GM18867 (cell line): ENCODE data around the gene SVOP.

Source experiments
- ATAC-seq: cut with Tn5 transposase; IDR thresholded peaks from one replicate; pipeline ENCODE4 v1.9.1; 2021; ENCODE audit warnings: mild to moderate bottlenecking, moderate library complexity; ENCODE audit not compliant: unreplicated experiment

Gene SVOP

GRCh38 chr12:108980831-108981618 is 39.8 kb downstream of the SVOP start:
- no peak for ATAC-seq

DNA sequence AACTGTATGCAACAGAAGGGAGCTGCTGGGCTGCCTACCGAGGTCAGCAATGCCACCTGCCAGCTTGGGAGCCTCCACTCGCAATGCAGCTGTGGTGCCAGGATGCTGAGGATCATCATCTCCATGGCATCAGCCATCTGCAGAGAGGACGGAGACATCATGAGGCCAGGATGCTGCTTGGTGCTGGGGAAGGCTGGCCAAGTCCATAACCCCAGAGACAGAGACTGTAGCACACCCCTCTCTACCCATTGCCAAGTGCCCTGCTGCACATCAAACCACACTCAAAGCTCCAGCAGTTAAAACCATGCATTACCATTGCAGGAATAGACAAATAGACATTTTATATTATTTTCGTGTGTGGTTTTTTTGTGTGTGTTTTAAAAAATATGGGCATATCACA is 43.5 kb downstream of the SVOP start:
- ATAC-seq, result no peak

DNA sequence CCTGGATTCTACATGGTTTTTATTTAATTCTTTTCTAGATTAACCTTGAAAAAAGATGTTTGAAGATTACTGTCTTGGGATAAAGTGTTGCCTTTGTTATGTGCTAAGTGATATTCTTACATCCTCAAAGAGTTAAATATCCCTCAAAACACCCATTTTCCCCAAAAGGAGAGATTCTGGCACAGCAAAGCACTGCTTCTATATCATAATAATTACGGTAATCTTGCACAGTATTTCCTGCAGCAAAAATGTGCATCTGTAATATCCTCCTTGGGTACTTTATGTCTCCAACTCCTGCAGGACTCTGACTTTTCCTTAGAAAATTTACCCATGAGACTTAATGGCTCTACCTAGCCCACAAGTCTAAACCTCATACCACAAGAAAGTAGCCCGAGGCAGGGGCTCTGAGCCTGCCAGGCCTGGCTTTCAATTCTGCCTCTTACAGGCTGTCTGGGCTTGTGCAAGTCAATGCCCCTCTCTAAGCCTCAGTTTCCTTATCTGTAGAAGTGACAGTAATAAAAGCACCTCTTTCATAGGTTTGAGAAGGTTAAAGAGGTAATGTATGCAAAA is 45.8 kb downstream of the SVOP start:
- ATAC-seq, result no peak

DNA sequence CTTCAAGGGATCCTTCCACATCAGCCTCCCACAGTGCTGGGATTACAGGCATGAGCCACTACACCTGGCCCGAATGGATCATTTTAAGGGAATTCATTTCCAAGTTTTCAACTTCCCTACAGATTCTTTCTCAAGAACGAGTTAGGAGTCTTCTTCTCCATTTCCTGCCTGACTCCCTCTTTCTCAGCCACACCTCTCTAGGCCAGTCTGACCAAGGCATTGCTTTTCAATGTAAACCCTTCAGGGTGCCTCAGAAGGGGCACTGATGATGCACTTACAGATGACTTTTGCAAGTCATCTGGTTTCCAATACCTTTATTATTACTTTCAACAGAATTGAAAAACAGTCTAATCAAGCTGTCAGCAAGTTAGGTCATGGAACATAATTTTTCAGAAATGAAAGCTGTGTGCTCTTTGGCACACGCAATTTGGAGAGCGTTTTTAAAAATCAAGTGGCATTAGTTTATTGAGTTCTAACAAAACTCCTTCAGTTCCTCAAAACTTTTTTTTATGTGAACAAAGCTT is 47.2 kb downstream of the SVOP start:
- ATAC-seq, result no peak

GRCh38 chr12:108972358-108972757 is 48.5 kb downstream of the SVOP start:
- no peak for ATAC-seq

DNA sequence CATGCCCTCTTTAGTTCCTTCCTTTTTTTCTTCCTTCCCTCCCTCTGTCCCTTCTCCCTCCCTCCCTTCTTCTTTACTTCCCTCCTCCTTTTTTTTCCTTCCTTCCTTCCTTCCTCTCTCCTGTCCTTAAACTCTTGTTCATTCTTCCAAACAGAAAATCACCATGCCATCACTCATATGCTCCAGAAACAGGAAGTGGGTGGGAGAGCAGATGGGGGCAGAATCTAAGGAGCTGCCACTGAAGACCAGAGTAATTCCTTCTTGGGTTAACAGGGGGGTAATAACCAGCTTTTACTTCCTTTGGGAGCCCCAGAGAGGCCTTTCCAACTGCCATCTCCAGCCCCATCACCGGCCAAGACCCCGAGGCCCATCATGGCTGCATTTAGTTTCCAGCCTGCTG is 51.2 kb downstream of the SVOP start:
- no peak for ATAC-seq

DNA sequence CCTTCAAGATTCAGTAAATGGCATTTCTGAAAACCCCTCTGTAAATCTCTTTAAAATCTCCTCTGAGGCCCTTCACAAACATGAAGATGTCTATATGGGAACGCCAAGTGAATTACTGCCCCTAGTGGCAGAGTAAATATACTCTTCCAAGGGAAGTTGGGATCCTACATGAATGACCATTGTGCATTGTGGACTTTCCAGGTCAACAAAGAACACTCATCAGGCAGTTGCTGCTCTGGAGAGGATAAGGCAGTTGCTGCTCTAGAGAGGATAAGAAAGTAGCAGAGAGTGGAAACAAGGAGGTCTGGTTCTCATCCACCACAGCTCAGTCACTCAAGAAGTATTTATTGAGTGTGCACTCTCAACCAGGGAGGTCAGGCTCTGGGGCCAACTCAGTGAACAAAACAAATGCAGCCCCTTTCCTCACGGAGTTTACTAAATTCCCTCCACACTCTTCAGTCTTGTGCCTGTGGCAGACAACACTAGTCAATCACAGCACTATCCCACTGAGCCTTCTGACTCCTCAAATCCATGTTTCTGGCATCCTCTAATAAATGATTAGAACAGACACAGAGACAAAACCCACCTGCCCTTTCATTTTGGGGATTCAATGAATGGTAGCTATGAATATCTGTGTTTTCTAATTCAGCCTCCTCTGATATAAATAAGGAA is 52.9 kb downstream of the SVOP start:
- no peak for ATAC-seq

GRCh38 chr12:108966378-108967151 is 54.3 kb downstream of the SVOP start:
- no peak for ATAC-seq

GRCh38 chr12:108965886-108966285 is 55.0 kb downstream of the SVOP start:
- ATAC-seq, result no peak

- ATAC-seq, result no peak
Observed at GRCh38 chr12:108964371-108965352, 56.2 kb downstream of the SVOP start.

DNA sequence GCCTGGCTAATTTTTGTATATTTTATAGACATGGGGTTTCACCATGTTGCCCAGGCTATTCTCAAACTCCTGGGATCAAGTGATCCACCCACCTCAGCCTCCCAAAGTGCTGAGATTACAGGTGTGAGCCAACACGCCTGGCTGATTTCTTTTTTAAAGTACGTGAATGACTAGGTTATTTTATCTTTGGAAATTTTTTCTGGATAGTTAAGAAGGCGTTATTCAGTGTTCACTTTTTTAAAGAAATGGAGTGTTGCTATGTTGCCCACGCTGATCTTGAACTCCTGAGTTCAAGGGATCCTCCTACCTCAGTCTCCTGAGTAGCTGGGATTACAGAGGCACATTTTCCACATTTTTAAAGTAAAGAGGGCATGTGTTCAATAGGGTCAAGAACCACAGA is 58.6 kb downstream of the SVOP start:
- no peak for ATAC-seq

- no peak for ATAC-seq
Observed at GRCh38 chr12:108959748-108960655, 60.9 kb downstream of the SVOP start.

GRCh38 chr12:108955225-108955835 is 65.5 kb downstream of the SVOP start:
- ATAC-seq, result no peak

GRCh38 chr12:108950991-108951739 is 69.7 kb downstream of the SVOP start:
- ATAC-seq, result no peak

GRCh38 chr12:108949976-108950375 is 70.9 kb downstream of the SVOP start:
- no peak for ATAC-seq

- ATAC-seq, result no peak
Observed at GRCh38 chr12:108948367-108948766, 72.5 kb downstream of the SVOP start.

DNA sequence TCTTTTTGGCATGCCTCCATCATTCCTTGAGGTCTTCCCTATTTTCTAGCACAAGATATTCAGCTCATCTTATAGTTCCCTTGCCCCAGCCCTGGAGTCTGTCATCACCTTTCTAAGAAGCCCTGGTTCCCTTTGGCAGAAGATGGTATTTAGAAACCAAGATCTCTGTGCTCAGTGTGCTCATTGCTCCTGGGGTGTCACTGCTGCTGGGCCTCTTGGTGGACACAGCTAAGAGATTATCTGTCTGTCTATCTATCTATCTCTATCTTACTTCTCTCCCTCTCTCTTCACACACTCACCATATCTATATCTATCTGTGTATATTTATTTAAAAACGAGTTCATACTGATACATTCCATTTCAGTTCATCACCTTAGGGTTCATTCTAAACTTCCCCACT is 73.8 kb downstream of the SVOP start:
- no peak for ATAC-seq

DNA sequence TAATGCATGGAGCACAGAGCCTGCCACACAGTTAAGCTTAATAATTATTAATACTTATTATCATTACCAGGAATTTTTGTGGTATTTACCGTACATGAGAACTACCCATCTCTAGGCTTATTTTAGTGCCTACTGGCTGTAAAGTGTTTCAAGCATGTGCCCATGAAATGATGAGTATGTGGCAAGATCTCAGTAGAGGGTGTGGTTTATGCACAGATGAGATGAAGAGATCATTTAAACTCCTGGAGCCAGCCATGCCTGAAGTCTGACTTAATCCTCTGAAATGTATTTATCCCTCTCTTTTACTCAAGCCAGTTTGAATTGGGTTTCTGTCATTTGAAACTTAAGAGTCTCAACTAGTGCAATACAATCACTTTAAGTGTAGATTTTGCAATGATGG is 80.7 kb downstream of the SVOP start:
- ATAC-seq, result no peak
